ENCODE measurements around the gene CCNY. TPM values are rescaled to one million over a fixed set of nuclear protein-coding genes. Genes with fewer than 3 reads are reported as not detected.

CCNY gene
- total and polyA plus RNA-seq, 9 donors = 28.3 to 87.0 (median 60.9) TPM

GRCh38 chr10:35574924-35575352 is 238.6 kb downstream of the CCNY start:
- Histone ChIP-seq H3K4me3 (no peak overlapping the region), H3K36me3 (no peaks in the 10 kb centered on the region), H3K27ac (no peak overlapping the region), H3K9me3 (no peaks in the 10 kb centered on the region), H3K4me1 (ENCODE audit: insufficient read depth) (no peaks in the 10 kb centered on the region), H3K27me3 (no peaks in the 10 kb centered on the region)
- 79 to 84% (median 84%) methylated on average over 8 to 9 of the region's 9 CpGs for WGBS, 3 donors
- no peak for DNase-seq
- intact Hi-C loops (cut with DNase I) = no loop called here
- TF ChIP-seq POLR2A (IDR thresholded peaks at IDR 0.05) (no peak), EP300 (IDR thresholded peaks at IDR 0.05) (no peak), CTCF (IDR thresholded peaks at IDR 0.05) (no peak)

- H3K4me3 ChIP-seq = no peak overlapping the region
- intact Hi-C loops (cut with DNase I) = no loop called here
- H3K9me3 ChIP-seq = no peaks in the 10 kb centered on the region
- no peak for DNase-seq
- H3K27me3 ChIP-seq = no peaks in the 10 kb centered on the region
- H3K4me1 ChIP-seq (ENCODE audit: insufficient read depth) = no peaks in the 10 kb centered on the region
- TF ChIP-seq CTCF (IDR thresholded peaks at IDR 0.05) = no peak
- TF ChIP-seq EP300 (IDR thresholded peaks at IDR 0.05) = no peak
- TF ChIP-seq POLR2A (IDR thresholded peaks at IDR 0.05) = no peak
- no peaks in the 10 kb centered on the region for H3K36me3 ChIP-seq
- H3K27ac ChIP-seq = no peak overlapping the region
- 95% methylated on average over 9 of the region's 9 CpGs for WGBS, 3 donors
These were observed 239.3 kb downstream of the CCNY start for GRCh38 chr10:35575640-35576039.

GRCh38 chr10:35576730-35577129 is 240.4 kb downstream of the CCNY start:
- WGBS, 3 donors = 93 to 95% (median 94%) methylated on average over 3 of the region's 3 CpGs
- H3K27ac ChIP-seq = no peak overlapping the region
- no peak for TF ChIP-seq POLR2A (IDR thresholded peaks at IDR 0.05)
- no peak for TF ChIP-seq EP300 (IDR thresholded peaks at IDR 0.05)
- no peak for TF ChIP-seq CTCF (IDR thresholded peaks at IDR 0.05)
- no peaks in the 10 kb centered on the region for H3K9me3 ChIP-seq
- H3K4me3 ChIP-seq = no peak overlapping the region
- DNase-seq = no peak
- no peaks in the 10 kb centered on the region for H3K4me1 ChIP-seq (ENCODE audit: insufficient read depth)
- no peaks in the 10 kb centered on the region for H3K36me3 ChIP-seq
- intact Hi-C loops (cut with DNase I) = no loop called here
- no peaks in the 10 kb centered on the region for H3K27me3 ChIP-seq

- DNase-seq = no peak
- no peaks in the 10 kb centered on the region for H3K36me3 ChIP-seq
- no peak overlapping the region for H3K4me3 ChIP-seq
- no peaks in the 10 kb centered on the region for H3K9me3 ChIP-seq
- 31 to 37% (median 35%) methylated on average over 7 of the region's 7 CpGs for WGBS, 3 donors
- H3K4me1 ChIP-seq (ENCODE audit: insufficient read depth) = no peaks in the 10 kb centered on the region
- TF ChIP-seq EP300 (IDR thresholded peaks at IDR 0.05) (no peak), CTCF (IDR thresholded peaks at IDR 0.05) (no peak), POLR2A (IDR thresholded peaks at IDR 0.05) (no peak)
- no peak overlapping the region for H3K27ac ChIP-seq
- intact Hi-C loops (cut with DNase I) = no loop called here
- H3K27me3 ChIP-seq = no peaks in the 10 kb centered on the region
These were observed 241.8 kb downstream of the CCNY start for GRCh38 chr10:35577926-35578617.
